Stimulated activated CD4-positive, alpha-beta T cell treated with anti-CD3 and anti-CD28 coated beads, Interleukin-15, amount 100 ng/mL, for 24 hours (primary cell): ENCODE measurements around the gene CNTN5.

Experiments
- DNase-seq: peaks from one replicate; pipeline ENCODE4 v3.0.0-alpha.2; 2020

Gene CNTN5

DNA sequence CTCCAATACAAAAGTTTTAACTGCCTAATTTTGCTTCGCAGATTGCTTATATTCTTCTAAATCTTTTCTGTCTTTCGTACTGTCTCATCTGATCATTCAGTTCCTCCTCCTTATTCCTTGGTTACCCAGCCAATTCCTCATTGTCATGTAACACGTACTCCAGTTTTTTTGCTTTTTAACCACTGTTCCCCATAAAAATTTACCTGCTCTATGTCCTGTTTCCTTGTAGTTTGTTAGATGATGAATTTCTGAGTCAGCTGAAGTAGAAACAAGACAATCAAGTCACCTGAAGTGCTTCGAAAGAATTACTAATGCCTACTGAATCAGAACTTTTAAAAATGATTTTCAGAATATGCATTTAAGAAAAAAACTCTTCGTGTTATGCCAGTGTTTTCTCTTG lies 150.6 kb downstream of the CNTN5 start:
- DNase-seq, result no peak

DNA sequence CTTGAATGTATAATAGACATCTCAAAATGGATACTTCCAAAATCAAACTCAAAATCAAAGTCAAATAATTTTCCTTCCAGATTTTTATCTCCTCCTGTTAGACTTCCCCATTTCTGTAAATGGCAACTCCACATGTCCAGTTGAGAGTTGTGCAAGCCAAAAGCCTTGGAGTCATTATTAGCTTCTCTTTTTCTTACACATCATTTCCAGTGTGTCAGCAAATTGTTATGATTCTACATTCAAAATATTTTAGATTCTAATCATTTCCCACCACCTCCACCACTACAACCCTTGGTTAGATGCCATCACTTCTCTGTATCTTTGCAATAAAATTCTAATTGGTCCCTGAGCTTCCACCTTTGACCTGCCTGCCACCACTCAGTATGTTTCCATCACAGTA lies 155.7 kb downstream of the CNTN5 start:
- DNase-seq, result no peak

DNA sequence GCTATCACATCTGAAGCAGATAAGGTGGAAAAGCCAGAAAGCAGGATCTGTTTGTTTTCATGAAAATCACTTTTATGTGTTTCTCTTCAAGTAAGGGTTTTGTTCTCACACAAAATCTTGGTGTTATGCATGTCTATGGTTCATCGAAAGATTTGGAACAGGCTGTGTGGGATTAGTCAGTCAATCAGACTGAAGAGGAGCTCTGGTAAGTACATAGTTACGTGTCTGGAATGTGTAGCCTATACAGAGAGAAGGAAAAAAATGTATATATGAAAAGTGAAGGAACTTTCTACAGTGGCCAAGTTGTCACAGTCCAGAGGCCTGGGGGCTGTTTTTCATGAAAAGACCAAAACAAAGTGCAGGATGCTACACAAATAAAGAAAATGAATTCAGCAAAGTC lies 156.7 kb downstream of the CNTN5 start:
- no peak for DNase-seq

DNA sequence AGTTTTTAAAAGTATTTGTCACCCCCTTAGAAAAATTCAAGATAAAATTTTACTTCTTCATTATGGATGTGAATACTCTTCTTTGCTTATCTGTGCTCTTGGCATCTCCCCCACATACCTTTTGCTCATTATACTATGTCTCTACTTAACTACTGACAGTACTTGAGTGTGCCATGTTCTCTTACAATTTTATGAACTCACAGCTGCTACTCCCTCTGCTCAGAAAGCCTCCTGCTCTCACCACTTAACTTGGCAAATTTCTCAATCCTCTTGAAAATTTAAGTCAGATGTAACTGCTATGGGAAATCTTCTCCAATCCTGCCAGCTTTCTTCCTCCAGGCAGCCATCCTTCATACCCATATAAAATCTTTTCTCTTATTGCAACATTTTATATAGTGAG lies 163.4 kb downstream of the CNTN5 start:
- no peak for DNase-seq

DNA sequence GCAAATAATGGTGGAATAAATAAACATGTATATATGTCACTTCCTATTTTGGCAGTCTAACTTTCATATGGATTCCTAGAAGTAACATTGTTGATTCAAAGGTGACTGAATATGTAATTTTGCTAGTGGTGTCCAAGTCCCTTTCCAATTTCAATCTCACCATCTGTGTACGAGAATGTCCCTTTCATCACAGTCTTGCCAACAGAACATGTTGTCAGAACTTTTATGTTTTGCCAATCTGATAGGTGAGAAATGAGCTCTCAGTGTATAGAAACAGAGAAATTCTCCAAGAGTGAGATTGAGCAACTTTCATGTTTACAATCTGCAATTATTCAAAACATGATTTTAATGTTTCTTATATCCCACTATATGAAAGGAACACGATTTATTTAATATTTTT lies 167.5 kb downstream of the CNTN5 start:
- no peak for DNase-seq

DNA sequence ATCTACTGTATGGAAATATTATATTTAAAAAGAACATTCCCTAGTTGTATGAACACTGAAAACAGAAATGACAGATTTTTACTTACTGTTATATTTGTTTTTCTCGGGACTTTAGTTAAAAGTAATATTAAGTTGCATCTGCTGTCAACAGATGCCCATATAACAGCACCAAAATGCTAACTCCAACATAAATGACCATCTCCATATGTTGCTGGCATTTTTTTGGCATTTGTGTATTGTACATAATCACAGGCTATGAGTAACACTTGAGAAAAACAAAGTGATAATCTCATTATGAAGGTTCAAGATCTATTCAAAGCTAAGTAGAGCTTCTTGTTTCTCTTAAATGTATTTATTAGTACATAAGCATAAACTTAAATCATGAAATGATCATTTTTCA lies 172.0 kb downstream of the CNTN5 start:
- DNase-seq, result no peak

DNA sequence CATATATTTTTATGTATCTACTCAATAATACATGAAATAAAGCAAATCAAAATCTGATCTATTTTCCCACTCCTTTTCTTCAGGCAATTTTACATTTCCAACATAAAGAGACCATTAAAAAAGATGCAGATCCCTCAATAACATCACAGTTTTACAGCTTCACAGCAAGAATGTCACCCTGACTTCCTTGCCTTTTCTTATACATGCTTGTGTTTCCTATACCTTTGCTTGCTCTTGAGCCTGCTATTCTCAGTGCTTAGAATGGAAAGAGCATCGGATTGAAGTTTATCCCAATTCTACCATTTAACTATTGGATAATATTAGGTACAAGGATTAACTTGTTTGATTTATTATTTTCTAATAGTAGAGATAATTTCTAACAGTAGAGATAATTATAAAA lies 176.7 kb downstream of the CNTN5 start:
- DNase-seq, result no peak

DNA sequence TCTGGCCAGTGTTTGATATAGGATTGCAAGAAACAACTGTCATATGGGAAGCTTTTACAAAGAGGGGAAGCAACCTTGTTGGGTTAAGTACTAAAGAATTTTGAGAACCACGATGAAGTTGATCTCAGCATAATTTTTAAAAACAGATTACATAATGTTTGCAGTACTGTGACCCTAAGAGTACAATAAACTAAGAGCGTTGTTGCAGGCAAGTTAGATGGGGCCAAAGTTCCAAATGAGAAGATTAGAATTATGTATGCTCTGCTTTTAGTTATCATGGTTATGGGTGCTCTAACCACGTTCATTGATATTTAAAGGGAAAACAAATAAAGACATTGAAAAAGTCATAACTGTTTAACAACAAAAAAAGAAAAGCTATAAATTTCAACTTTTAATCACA lies 177.5 kb downstream of the CNTN5 start:
- no peak for DNase-seq

DNA sequence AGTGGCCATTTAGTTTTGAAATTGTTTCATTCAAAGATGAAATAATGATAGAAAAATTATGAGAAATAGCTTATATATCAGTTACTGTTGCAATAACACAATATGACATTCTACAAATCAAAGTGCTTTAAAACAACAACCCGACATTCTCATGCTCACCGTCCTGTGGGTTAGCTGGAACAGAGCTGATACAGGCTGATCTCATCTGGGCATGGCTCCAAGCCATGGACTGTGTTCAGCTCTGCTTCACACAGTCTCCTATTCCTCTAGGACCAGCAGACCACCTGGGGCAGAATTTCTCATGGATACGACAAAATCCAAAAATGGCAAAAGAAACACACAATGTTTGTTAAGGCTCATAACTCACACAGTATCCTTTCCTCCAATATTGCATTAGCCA lies 178.6 kb downstream of the CNTN5 start:
- DNase-seq, result no peak

DNA sequence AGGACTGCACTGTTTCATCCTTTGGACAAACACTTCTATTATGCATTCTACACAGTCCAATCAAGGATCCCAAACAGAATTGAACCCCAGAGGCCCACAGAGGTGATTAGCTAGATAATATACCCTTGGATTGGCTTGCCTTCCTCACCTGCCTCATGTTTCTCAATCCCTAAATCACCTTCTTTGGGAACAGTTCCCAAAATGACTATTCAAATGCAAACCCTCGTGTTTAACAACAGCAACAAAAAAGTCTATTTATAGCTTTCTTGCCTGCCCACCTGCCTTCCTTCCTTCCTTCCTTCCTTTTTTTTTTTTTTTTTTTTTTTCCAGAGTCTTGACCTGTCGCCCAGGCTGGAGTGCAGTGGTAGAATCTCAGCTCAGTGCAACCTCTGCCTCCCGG lies 180.0 kb downstream of the CNTN5 start:
- DNase-seq, result no peak

DNA sequence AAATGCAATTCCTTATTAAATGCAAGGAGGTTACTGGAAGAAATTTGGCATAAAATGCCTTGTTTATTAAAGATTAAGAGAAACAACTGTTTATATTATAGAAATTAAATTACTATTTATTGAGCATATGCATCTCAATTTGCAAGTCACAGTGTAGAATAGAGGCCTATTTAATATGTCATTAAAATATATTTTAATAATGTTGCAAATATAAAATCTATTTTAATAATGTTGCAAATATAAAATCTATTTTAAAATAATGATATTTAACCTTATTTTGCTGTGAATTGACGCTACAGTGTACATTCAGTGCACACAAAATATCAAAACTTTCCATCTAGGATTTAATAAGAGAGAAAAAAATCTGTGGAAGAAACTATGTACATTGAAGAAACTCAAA lies 188.1 kb downstream of the CNTN5 start:
- no peak for DNase-seq

DNA sequence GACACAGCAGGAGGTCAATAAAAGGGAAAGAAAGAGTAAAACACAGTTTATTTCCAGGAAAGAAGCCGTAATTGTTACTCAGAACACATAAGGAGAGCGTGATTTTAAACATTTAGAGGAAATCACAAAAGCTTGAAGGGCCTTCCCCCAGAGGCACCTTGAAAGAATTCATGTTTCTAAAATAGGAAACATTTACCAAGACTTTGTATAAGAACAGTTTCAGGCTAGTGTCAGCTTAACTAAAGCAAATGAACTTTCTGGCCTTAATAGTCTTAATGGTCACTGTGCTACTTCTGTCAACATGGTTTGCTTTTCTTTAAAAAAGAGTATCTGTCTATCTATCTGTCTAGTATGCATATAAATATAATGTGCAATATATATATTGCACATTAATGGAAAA lies 208.8 kb downstream of the CNTN5 start:
- DNase-seq, result no peak

DNA sequence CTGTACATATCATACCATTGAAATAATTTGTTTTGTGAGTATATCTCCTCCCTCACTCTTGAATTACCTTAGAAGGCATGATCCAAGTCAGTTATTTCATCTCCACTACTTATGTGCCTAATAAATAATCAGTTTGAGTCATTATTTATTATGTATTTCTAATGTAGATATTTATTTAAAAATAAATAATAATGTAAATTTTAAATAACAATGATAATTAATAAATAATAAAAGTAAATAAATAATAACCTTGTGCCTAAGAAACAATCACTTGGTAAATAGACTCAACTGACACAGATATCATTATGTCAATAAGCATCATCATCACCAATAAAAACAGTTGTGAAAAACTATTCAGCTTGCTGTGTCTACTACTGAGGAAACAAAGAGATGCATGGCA lies 213.8 kb downstream of the CNTN5 start:
- DNase-seq, result no peak

DNA sequence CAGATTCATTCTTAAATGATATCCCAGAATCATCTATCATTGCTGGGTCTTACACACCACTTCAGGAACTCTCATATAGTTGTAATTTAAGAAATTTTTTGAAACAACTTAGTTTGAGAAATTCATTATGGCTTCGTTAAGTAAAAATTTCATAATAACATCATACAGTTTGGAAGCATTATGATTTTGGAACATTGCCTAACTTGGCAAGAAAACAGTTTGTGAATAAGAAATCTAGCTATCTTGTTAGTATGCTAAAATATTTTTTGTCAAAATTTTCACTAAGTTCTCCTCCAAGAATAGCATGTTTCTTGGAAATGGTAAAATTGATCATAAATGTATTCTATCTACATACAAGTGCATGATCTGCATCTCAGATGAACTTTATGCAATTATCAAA lies 217.7 kb downstream of the CNTN5 start:
- DNase-seq, result no peak

DNA sequence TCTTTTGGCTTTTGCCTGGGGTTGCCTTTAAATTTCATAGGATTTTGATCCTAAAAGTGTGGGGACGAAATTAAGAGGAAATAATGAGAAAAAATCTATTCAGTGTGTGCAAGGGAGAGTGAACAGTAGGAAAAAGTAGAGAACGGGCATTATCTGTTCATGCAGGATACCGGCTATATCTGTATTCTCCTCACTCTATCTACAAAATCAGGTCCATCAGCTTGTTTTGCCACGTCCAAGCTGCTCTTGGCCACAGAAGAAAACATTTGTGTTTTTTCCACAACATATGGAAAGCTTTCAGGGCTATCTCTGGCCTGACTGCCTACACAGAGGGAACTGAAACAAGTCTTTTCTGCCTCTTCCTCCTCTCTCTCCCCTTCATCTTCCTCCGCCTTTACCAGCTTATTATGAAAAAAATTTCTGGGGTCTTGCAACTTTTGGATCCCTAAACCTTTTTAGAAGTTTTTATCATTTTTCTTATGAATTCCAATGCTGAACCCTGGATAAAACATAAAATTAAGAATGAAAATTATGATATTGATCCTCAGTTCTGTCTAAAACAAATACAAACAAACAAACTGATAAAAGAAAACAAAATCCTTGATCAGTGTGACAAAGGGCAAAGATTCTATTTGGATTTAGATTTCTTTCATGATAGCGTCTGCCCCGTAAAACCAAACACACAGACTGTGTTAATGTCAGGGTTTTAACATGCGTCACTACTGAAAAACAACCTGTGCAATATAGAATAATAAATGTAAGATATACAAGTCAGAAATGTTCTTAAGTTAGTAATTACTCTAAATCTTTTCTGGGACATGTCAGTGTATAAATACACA lies 219.7 kb downstream of the CNTN5 start:
- no peak for DNase-seq

DNA sequence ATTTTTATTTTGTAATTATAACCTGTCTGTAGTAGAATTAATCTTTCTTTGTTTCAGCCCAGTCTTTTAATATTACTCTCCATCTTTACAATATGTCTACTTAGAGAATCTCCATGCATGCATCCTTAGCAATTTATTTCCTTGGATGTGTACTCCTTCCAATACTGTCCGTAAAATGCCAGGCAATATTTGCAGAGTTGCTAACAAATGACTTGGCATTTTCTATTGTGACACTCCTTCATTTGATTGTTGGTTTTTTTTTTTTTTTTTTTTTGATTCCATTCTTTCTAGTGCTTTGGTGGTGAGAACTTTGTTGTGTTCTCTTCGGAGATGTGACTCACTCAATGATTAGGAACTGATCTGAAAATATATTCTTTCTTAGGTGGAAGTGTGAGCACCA lies 220.3 kb downstream of the CNTN5 start:
- no peak for DNase-seq

DNA sequence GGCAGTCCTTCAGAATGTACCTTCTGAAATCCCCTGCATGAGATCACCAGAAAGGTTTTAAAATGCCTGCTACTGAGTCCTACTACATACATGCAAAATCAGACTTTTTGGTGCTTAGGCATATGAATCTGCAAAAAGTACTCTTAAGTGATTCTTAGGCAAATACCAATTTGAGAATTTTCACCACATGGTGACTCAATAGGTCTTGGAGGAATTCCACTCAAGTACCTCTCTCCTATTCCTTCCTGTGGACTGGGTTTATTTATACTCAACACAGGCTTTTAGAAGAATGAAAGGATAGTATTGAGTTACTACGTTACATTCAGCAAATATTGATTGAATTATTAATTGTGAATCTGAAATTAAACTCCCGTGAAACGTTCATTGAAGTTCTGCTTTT lies 223.9 kb downstream of the CNTN5 start:
- DNase-seq, result no peak

DNA sequence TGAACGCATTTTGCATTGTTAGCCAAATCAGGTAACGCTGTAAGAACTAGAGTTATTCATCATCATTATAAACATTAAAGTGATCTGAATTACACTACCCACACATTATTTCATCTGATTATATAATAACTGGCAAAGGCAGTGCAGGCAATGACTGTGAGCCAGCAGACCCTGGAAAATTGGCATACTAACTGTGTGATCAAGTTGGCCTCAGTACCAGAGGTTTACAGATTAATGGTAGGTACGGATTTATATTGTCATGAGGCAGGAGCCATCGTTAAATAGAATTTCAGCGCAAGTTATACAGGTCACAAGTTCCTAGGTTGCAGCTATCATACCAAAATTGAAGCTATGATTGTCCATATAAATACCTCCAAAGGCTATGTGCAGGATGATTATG lies 225.4 kb downstream of the CNTN5 start:
- DNase-seq, result no peak

DNA sequence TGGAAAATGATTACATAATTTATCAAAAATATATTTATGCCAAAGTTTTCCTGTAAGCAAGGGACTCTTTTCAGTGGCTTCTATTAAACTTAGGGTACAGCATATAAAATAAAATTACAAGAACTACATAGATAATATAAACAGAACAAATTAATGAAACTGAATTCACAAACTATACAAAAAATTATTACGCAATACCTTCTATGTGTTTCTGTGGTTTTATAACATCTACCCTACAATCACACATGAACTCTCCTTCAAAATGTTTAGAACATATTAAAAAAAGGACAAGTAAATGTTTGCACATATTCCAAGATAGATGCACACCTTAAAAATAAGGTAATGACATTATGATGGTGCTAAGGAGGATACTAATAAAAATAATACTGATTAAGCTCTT lies 235.9 kb downstream of the CNTN5 start:
- DNase-seq, result no peak

DNA sequence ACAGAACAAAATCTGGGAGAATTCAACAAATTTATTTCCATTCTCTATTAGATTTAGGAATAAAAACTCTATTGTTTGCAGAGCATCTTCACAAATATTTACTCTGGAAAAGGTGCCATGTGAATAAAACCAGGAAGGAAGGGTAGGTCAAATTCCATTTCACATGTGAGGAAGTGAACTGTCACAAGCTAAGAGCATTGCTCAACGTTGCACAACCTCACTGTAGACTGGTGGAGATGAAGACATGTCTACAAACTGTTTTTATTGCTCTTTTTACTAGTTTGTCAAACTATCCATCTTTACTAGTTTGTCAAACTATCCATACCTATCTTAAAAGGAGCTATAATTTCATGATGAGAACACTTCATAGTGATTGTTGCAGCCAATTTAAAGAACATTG lies 236.4 kb downstream of the CNTN5 start:
- no peak for DNase-seq

DNA sequence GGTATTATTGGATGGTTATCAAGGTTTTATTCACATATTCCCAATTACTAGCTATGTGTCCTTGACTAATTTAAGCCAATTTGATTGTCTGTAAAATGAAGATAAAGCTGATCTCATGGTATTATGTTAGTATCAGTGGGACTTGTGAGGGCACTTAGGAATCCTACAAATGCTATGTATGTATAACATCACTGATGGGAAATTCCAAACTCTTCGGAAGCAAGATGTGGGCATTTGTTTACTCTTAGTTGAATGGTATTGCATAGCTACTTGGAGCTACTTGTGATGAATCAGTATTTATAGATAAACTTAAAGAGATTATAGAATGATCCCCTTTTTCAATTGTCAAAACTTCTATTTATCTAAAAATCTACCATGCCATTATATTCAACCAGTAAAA lies 239.9 kb downstream of the CNTN5 start:
- no peak for DNase-seq

DNA sequence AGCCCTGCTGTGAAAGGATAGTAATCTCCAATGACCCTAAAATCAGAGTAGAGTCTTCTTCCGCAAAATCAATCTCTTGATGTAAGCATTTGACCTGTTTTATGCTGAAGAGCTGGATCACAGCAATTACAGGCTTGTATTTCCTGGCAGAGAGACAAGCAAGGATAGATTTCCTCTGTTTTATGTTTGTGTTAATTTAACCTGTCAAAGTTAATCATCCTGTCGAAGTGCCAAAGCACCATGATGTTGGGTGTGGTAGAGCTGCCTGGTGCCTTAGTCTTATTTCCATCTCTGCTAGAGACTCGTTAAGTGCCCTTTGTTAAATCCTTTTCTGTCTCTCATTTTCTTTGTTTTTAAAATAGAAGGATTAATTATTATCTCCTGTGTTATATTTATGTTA lies 248.1 kb downstream of the CNTN5 start:
- DNase-seq, result no peak

DNA sequence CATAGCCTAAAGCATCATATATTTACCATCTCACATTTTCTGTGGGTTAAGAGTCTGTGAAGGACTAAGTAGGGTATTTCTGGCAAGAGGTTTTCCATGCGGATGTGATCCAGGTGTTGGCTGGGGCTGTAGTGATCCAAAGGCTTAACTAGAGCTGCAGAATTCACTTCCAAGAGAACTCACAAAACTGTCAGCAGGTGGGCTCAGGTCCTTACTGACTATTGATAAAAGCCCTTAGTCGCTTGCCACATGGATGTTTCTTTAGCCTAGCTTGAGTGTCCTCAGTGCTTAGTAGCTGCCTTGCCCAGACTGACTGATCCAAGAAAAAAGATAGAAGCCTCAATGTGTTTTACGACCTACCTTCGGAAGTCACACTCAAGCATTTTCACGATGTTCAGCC lies 250.8 kb downstream of the CNTN5 start:
- DNase-seq, result no peak

DNA sequence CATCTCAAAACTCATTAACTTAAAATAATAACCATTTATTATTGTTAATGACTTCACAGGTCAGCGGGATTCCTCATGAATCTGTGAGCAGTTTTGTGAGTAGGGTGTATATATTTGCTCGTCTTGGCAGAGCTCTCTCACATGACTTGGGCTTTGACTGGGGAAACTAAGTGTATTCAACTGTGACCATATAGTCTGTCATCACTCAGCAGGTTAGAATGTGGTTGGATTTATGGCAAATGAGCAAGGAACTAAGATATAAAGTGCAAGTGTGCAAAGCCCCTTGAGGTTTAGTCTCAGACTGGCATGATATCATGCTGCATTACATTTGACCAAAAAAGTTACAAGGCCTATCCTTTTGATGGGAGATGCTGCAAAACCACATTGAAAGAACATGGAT lies 254.8 kb downstream of the CNTN5 start:
- DNase-seq, result no peak

DNA sequence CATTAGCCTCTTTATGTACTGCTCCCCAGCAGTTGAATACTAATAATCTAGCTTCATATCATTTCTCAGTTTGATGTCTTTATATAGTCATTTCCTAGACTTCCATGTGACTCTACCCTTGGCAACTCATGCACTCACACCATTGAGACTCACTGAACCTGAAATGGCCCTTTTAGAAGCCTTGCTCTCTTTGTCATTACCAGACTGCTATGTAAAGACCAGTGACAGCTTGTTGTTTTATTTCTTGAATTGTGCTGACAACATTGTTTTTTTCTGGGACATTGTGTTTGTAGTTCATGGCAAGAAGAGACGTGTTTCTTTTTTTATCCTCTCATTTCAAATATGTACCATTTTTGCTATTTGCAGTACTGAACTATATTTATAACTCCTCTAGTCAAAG lies 256.5 kb downstream of the CNTN5 start:
- DNase-seq, result no peak

DNA sequence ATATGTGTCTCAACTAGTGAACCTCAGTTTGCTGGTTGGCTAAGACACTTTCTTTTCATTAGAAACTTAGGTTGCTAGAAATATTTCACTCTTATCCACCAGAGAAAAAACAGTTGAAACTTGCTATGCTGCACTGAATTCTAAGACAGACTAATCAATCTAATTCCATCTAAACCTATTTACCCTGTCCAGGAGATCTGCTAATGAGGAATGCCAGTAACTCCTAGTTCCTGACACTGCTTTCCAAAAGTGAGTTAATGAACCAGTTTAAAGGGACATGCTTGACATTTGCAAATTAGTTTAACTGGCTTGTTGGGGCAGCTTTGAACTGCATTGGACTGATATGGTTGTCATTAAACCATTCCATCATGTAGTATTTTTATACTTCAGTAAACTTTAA lies 258.5 kb downstream of the CNTN5 start:
- no peak for DNase-seq
